SKM-1 (cell line): ENCODE results near the gene IL31.
"Not testable (repeated sequence)": the region's sequence is repeated elsewhere in the genome, so short reads cannot be mapped to it uniquely, and the experiment has no call there.

ENCODE experiments used
- DNase-seq: peaks from one replicate; lab custom pipeline; 2025; ENCODE audit not compliant: unreplicated experiment; lab: John Stamatoyannopoulos, UW

The IL31 gene

GRCh38 chr12:122192441-122192840 is 18.4 kb upstream of the IL31 start:
- DNase-seq = no peak

- DNase-seq = no peak
Measured at GRCh38 chr12:122190842-122191668, 17.0 kb upstream of the IL31 start.

DNA sequence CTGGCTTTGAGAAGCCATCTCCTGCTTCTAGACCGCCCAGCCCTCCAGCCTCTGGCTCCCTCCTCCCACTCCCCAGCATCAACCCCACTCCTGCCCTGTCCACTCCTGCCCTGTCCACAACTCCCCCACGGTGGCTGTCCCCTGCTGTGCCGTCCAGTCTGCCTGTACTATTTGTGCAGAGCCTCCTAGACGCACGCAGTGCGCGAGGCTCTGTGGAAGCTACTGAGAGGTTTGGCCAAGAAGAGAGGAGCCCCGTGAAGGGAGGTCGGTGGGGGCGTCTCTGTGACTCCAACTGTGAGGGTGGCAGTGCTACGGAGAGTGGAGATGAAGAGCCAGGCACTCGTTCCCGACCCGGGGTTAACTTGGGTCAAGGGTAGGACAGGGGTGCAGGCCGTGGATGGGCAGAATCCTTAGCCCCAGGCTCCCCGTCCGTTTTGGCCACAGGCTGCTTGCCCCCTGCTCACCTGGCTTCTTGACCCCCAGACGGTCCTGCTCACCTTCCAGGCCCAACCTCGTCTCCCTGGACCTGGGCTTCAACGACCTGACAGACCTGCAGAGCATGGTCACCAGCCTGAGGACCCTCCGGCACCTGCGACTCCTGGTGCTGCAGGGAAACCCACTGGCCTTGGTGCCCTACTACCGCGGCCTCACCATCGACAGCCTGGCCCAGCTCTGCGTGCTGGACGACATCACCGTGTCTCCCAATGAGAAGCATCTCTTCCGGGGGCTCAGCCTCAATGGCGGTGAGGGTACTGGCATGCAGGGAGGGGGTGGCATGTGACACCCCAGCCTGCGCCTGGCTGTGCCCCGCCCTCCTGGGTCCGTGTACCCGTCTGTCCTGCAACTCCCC is 15.8 kb upstream of the IL31 start:
- no peak for DNase-seq

DNA sequence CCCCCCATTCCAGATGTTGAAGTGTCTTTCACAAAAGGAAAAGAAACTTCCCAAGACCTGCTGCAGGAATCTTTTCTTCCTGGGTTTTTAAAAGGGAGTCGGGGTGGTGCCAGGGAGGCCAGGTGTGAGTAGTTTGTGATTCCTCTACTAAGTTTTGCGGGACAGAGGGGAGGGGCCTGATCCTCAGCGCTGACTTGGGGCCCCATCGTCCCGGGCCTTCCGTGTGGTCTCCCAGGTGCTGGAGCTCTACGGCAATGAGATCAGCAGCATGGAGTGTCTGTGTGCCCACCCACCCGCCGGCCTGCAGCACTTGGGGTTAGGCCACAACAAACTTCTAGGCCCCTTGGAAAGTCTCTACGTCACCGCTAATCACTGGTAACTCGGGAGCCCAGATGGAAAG is 13.4 kb upstream of the IL31 start:
- no peak for DNase-seq

DNA sequence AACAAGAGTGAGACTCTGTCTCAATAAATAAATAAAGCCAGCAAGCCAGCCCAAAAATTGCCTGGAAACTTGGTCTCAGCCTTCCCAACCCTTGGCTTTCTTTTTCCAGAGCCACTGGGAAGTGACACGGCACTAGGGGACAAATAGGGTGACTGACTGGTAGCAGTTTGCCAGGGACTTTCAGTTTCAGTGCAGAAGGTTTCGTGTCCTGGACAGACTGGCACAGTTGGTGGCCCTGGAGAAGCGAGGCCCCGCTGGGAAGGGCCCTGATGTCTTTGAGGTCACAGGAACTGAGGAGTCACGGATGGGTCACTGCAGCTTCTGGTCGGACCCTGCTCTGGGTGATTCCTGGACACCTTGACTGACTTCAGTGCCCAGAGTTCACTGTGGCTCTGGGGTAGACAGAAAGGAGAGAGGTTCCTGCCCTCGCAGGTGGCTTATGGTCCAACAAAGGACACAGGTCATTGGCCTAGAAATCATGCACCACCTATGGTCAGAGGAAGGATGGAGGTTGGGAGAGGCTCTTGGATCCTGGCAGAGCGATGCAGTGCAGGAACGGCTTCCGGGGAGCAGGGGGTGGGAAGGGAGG is 11.6 kb upstream of the IL31 start:
- no peak for DNase-seq

- no peak for DNase-seq
Measured at GRCh38 chr12:122185079-122185478, 11.1 kb upstream of the IL31 start.

DNA sequence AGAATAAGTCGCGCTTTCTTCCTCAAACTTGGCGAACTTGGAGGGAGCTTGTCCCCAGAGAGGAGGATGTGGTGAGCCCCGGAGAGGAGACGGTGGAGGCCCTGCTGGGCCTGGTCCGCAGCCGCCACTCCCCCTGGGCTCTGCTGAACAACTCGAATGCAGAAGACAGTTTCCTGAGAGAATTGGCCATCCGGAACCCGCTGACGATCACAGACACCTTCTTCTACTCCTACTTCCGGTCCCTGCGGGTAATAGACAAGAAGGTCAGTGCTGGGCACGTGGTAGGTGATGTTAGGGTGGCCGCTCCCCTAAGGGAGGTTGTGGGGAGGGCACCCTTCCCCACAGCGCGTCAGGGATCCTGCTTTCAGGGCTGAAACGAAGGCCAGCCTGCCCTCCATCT is 10.5 kb upstream of the IL31 start:
- DNase-seq = no peak

GRCh38 chr12:122183588-122183940 is 9.5 kb upstream of the IL31 start:
- DNase-seq = no peak

DNA sequence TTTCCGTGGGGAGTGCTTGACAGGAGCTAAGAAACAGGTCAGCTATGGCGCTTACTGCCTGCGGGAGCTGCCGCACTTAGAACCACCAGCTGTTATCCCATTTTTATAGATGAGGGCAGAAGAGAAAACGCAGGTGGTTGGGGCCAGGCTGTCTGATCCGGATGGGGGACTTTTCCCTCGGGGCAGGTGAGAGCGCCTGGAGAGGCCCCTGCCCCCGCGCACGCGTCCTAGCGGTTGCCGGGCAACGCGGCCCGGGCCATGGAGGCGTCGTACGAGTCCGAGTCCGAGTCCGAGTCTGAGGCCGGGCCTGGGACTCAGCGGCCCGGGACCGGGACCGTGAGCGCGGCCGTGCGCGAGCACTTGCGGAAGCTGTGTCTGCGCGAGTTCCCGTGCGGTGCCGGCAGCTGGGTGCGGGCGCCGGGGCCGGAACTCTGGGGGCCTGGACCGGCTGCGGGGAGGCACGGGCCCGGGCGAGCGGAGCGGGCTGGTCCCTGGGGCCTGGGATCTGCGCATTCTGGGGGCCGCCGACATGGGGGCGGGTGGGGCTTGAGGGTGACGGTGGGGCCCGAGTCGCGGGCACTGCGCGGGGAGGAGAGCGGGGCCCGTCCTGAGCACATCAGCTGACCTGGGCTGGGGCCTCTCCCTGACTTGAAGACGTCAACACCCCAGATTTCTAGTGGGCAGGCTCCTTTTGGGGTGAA is 9.0 kb upstream of the IL31 start, which contains the start of gene LRRC43:
Gene LRRC43 (plus strand): TSS at position 237 of the 701 bp plus-strand sequence. CDS start 22 bp downstream, at position 259.
- DNase-seq = no peak

DNA sequence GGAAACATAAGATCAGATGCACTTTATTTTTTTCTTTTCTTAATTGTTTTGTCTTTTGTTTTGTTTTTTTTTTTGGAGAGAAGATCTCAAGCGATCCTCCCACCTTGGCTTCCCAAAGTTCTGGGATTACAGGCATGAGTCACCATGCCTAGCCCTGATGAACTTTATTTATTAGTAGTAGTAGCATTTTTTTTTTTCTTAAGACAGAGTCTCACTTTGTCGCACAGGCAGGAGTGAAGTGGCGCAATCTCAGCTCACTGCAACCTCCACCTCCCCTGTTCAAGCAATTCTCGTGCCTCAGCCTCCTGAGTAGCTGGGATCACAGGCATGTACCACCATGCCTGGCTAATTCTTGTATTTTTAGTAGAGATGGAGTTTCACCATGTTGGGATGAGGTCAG is 2.5 kb upstream of the IL31 start:
- DNase-seq = not testable (repeated sequence)

- no peak for DNase-seq
Measured at GRCh38 chr12:122172262-122172939, 1.6 kb downstream of the IL31 start.

DNA sequence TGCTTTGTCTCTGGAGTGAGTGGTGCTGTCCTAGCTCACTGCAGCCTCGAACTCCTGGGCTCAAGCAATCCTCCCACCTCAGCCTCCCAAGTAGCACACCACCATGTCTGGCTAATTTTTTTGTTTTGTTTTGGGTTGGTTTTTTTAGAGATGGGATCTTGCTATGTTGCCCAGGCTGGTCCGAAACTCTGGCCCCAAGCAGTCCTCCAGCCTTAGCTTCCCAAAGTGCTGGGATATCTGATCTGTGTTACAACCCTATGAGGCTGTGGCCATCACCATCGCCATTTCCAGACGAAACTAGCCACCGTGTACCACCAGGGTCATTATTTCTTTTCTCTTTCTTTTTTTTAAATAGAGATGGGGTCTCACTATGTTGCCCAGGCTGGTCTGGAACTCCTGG is 2.6 kb downstream of the IL31 start:
- DNase-seq = no peak

DNA sequence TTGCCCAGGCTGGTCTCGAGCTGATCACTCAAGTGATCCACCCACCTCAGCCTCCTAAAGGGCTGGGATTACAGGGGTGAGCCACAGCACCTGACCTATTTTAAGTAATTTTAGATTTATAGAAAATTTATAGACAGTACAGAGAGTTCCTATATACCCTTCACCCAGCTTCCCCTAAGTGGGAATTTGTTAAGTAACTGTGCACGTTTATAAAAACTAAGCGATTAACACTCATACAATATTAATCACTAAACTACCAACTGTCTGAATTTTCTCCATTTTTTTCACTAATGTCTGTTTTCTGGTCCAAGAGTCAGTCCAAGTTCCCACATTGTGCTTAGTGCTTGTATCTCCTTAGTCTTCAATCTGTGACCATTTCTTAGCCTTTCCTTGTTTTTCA is 5.5 kb downstream of the IL31 start:
- no peak for DNase-seq

DNA sequence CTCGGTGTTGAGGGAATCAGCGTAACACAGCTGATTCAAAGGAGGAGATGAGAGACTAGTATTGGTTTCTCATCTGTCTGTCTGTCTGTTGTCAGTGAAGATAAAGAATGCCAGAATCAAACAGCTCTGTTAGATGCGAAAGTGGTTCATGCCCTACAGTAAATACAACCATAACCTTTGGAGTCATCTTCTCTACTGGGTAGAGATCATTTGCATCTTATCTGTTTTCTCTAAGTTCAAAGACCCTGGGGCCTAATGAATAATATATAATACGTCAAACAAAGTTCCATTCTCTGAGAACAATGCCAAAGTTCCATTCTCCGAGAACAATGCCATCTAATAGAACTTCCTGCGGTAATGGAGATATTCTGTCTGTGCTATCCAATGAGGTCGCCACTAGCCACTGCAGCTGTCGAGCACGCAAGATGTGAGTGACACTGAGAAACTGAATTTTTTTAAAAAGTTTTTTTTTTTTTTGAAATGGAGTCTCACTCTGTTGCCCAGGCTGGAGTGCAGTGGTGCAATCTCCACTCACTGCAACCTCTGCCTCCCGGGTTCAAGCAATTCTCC is 6.6 kb downstream of the IL31 start:
- DNase-seq = no peak

- no peak for DNase-seq
Measured at GRCh38 chr12:122166422-122167349, 7.3 kb downstream of the IL31 start.

DNA sequence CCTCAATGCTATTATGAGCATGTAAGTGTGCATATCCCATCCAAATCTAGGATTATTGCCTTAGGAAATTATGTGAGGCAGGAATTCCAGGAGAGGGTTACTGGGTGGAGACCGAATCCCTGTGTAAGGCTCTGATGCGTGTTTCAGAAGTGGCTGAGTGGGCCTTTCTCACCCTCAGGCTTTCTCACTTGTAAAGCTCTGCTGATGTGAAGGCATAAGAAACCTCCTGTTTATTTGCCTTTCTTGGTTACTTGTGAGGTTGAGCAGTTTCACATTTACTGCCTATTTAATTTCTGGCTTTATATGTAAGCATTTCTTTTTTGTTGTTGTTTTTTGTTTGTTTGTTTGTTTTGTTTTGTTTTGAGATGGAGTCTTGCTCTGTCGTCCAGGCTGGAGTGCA is 11.0 kb downstream of the IL31 start:
- DNase-seq = no peak

DNA sequence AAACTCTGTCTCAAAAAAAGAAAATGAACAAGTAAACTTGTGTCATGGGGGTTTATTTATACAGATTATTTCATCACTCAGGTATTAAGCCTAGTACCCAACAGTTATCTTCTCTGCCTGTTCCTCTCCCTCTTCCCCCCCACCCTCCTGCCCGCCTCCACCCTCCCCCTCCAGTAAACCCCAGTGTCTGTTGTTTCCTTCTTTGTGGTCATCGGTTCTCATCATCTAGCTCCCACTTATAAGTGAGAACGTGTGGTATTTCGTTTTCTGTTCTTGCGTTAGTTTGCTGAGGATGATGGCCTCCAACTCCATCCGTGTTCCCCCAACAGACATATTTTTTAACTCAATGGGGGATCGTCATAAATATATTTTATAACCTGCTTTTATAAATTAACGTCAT is 12.3 kb downstream of the IL31 start:
- no peak for DNase-seq

DNA sequence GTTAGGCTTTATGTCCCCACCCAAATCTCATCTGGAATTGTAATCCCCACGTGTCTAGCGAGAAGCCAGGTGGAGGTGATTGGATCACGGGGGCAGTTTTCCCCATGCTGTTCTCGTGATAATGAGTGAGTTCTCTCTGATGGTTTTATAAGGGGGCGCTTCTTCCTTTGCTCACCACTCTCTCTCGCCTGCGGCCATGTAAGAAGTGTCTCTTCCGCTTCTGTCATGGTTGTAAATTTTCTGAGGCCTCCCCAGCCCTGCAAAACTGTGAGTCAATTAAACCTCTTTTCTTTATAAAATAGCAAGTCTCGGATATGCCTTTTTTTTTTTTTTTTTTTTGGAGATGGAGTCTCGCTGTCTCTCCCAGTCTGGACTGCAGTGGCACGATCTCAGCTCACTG is 13.3 kb downstream of the IL31 start:
- DNase-seq = no peak

- DNase-seq = no peak
Measured at GRCh38 chr12:122159882-122160281, 14.1 kb downstream of the IL31 start.
